ENCODE measurements around the gene CGB7. TPM values are rescaled to one million over a fixed set of nuclear protein-coding genes. Genes with fewer than 3 reads are reported as not detected.
"Not testable (repeated sequence)": the region's sequence is repeated elsewhere in the genome, so short reads cannot be mapped to it uniquely, and the experiment has no call there.

Gene CGB7
- total RNA-seq, 1 donor from 2014 or later: not detected

- Histone ChIP-seq H3K27ac (no peak overlapping the region), H3K4me3 (no peak overlapping the region), H4K20me1 (ENCODE audit: low read depth) (peaks cover 10% of the 10 kb centered on the region), H2AFZ (replicated peaks) (no peak overlapping the region), H3K36me3 (no peaks in the 10 kb centered on the region), H3F3A (ENCODE audit: low read depth) (peaks cover 10% of the 10 kb centered on the region), H3K27me3 (peaks cover 20% of the 10 kb centered on the region), H3K9me3 (ENCODE audit: low read depth) (no peaks in the 10 kb centered on the region), H3K79me2 (ENCODE audit: low read depth) (peaks cover 10% of the 10 kb centered on the region), H3K4me1 (peaks cover 5% of the 10 kb centered on the region), H3K9ac (no peak overlapping the region), H3K4me2 (no peak overlapping the region)
- H3K4me3 Mint-ChIP-seq: no peak overlapping the region
- peaks cover 10% of the 10 kb centered on the region for H3K4me1 Mint-ChIP-seq
- DNase-seq (ENCODE audit: low spot score): no peak
- peaks cover 7% of the 10 kb centered on the region for H3K27me3 Mint-ChIP-seq (ENCODE audit: insufficient read depth, low read depth)
- peaks cover 3% of the 10 kb centered on the region for H3K36me3 Mint-ChIP-seq
- H3K9me3 Mint-ChIP-seq: no peaks in the 10 kb centered on the region
- TF ChIP-seq, protein P1, sequence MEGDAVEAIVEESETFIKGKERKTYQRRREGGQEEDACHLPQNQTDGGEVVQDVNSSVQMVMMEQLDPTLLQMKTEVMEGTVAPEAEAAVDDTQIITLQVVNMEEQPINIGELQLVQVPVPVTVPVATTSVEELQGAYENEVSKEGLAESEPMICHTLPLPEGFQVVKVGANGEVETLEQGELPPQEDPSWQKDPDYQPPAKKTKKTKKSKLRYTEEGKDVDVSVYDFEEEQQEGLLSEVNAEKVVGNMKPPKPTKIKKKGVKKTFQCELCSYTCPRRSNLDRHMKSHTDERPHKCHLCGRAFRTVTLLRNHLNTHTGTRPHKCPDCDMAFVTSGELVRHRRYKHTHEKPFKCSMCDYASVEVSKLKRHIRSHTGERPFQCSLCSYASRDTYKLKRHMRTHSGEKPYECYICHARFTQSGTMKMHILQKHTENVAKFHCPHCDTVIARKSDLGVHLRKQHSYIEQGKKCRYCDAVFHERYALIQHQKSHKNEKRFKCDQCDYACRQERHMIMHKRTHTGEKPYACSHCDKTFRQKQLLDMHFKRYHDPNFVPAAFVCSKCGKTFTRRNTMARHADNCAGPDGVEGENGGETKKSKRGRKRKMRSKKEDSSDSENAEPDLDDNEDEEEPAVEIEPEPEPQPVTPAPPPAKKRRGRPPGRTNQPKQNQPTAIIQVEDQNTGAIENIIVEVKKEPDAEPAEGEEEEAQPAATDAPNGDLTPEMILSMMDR (IDR thresholded peaks at IDR 0.05): no peak
- TF ChIP-seq EZH2 (IDR thresholded peaks at IDR 0.05) (no peak), EZH2phosphoT487 (IDR thresholded peaks at IDR 0.05) (no peak)
- no peak overlapping the region for H3K27ac Mint-ChIP-seq
These were observed 23.7 kb upstream of the CGB7 start for GRCh38 chr19:49081273-49081672.

DNA sequence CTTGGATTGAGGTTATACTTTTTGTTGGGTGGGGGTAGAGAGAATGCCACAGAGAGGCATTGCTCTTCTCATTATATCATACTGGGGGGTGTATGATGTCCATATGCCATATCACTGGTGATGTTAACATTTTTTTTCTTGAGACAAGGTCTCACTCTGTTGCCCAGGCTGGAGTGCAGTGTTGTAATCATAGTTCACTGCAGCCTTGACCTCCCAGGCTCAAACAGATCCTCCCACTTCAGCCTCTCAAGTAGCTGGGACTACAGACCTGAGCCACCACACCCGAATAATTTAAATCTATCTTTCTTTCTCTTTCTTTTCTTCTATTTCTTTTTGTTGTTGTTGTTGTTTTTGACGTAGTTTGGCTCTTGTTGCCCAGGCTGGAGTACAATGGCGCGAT is 22.8 kb upstream of the CGB7 start:
- no peak overlapping the region for H3K4me2 ChIP-seq
- no peak overlapping the region for H2AFZ ChIP-seq (replicated peaks)
- peaks cover 5% of the 10 kb centered on the region for H3F3A ChIP-seq (ENCODE audit: low read depth)
- DNase-seq (ENCODE audit: low spot score): no peak
- H3K4me1 ChIP-seq: no peaks in the 10 kb centered on the region
- no peak for TF ChIP-seq EZH2 (IDR thresholded peaks at IDR 0.05)
- TF ChIP-seq EZH2phosphoT487 (IDR thresholded peaks at IDR 0.05): no peak
- TF ChIP-seq, protein P1 (IDR thresholded peaks at IDR 0.05): no peak
- Mint-ChIP-seq H3K4me3 (peak overlapping the region; percentile 5), H3K27ac (no peak overlapping the region), H3K9me3 (no peaks in the 10 kb centered on the region), H3K36me3 (no peaks in the 10 kb centered on the region), H3K27me3 (ENCODE audit: insufficient read depth, low read depth) (peaks cover 11% of the 10 kb centered on the region), H3K4me1 (peaks cover 4% of the 10 kb centered on the region)
- H4K20me1 ChIP-seq (ENCODE audit: low read depth): peaks cover under 1% of the 10 kb centered on the region
- no peak overlapping the region for H3K27ac ChIP-seq
- H3K36me3 ChIP-seq: no peaks in the 10 kb centered on the region
- H3K27me3 ChIP-seq: peaks cover 20% of the 10 kb centered on the region
- no peaks in the 10 kb centered on the region for H3K9me3 ChIP-seq (ENCODE audit: low read depth)
- no peak overlapping the region for H3K4me3 ChIP-seq
- H3K9ac ChIP-seq: no peak overlapping the region
- peaks cover 1% of the 10 kb centered on the region for H3K79me2 ChIP-seq (ENCODE audit: low read depth)

DNA sequence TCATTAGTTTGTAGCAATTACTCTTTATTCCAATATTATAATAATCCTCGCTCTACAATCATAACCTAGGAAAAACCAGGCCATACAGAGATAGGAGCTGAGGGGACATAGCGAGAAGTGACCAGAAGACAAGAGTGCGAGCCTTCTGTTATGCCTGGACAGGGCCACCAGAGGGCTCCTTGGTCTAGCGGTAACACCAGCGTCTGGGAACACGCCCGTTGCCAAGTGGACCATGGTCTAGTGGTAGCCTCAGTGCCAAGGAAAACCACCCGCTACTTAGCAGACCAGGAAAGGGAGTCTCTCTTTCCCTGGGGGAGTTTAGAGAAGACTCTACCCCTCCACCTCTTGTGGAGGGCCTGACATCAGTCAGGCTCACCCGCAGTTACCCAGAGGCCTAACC is 17.3 kb upstream of the CGB7 start:
- H3K4me2 ChIP-seq; H3K36me3 Mint-ChIP-seq; H3K4me3 Mint-ChIP-seq; H3K9me3 Mint-ChIP-seq; H3K4me3 ChIP-seq; H3K27ac Mint-ChIP-seq; H3K4me1 Mint-ChIP-seq; H3K27ac ChIP-seq; H3K4me1 ChIP-seq; H3K79me2 ChIP-seq (ENCODE audit: low read depth); H2AFZ ChIP-seq (replicated peaks); H3K36me3 ChIP-seq; H3K9me3 ChIP-seq (ENCODE audit: low read depth); H3K9ac ChIP-seq: not testable (repeated sequence)
- Histone ChIP-seq H4K20me1 (ENCODE audit: low read depth) (peaks cover 14% of the 10 kb centered on the region), H3F3A (ENCODE audit: low read depth) (peaks cover 16% of the 10 kb centered on the region), H3K27me3 (peaks cover 55% of the 10 kb centered on the region)
- peaks cover 54% of the 10 kb centered on the region for H3K27me3 Mint-ChIP-seq (ENCODE audit: insufficient read depth, low read depth)
- DNase-seq (ENCODE audit: low spot score): peak; percentile 65
- TF ChIP-seq, protein P1 (IDR thresholded peaks at IDR 0.05): peak; percentile 64

Measured in neural progenitor cell (in vitro differentiated cells).